Endothelial cell of umbilical vein (primary cell): ENCODE results near the gene CRB1. TPM values are rescaled to one million over a fixed set of nuclear protein-coding genes. Genes with fewer than 3 reads are reported as not detected.

Experiments
- BruUV-seq: library from RNA; stranded (reverse); fragments of 400-500 nt; replicated peaks from 2 replicates; lab custom pipeline; 2021; lab: Mats Ljungman, UMichigan
- CTCF ChIA-PET: fragments of 300-600, 350-600 bp; sonication (Branson Sonifier 250); formaldehyde crosslinking; loops from one replicate; lab custom pipeline; 2021; ENCODE audit warnings: antibody characterized with exemption, inconsistent platforms; lab: Charles Lee
- POLR2A ChIA-PET: fragments of 300-600, 350-600 bp; sonication (Branson Sonifier 250); formaldehyde crosslinking; loops from one replicate; lab custom pipeline; 2021; ENCODE audit warnings: antibody characterized with exemption, inconsistent platforms; lab: Charles Lee
- DNase-seq: peaks from one replicate; pipeline ENCODE4 v3.0.0-alpha.2; 2011; ENCODE audit warnings: low read depth, low spot score
- FAIRE-seq: peaks from 2 replicates; lab custom pipeline; 2011; peaks lifted over from hg19 to GRCh38; lab: Jason Lieb, UNC
- H2AFZ ChIP-seq: 2 replicates; pipeline ENCODE4 v1.6.0; 2012; ENCODE audit warnings: low read depth, low read length, control low read depth, inconsistent platforms
- H3K27ac ChIP-seq: 2 replicates; pipeline ENCODE4 v1.5.1; 2011; ENCODE audit warnings: low read depth, mild to moderate bottlenecking, control low read depth, low read length, moderate library complexity; ENCODE audit not compliant: insufficient read depth
- H3K27me3 ChIP-seq, 2 experiments: 2 replicates each; pipeline versions ENCODE4 v1.6.0 to v1.6.1; 2011; ENCODE audit warnings: low read length in 2 of 2, mixed read lengths in 1 of 2; ENCODE audit not compliant: control insufficient read depth in 2 of 2, insufficient read depth in 2 of 2
- H3K36me3 ChIP-seq, 2 experiments: 2 replicates in 1 of 2; 3 replicates in 1 of 2; pipeline ENCODE4 v1.5.1; 2011; ENCODE audit warnings: low read length in 2 of 2, mild to moderate bottlenecking in 1 of 2, moderate library complexity in 1 of 2; ENCODE audit not compliant: control insufficient read depth in 2 of 2, insufficient read depth in 2 of 2; ENCODE audit errors: extremely low read depth in 1 of 2
- H3K4me1 ChIP-seq: 3 replicates; pipeline ENCODE4 v1.5.1; 2011; ENCODE audit warnings: mild to moderate bottlenecking, low read length; ENCODE audit not compliant: control insufficient read depth, insufficient read depth; ENCODE audit errors: extremely low read depth
- H3K4me2 ChIP-seq: 2 replicates; pipeline ENCODE4 v1.6.1; 2011; ENCODE audit warnings: low read length, control low read depth, mixed read lengths; ENCODE audit not compliant: insufficient read depth
- H3K4me3 ChIP-seq, 3 experiments: fragments of 200-600 bp in 1 of 3; sonication (generic), shearing (Covaris generic) in 1 of 3; replicated peaks in 1 of 3; 2 replicates each; pipeline ENCODE4 v1.5.1; 2011 to 2016; ENCODE audit warnings: control low read depth in 3 of 3, low read length in 3 of 3, mild to moderate bottlenecking in 2 of 3, inconsistent platforms in 1 of 3, low read depth in 1 of 3, moderate library complexity in 1 of 3; ENCODE audit not compliant: insufficient read depth in 1 of 3
- H3K79me2 ChIP-seq: 2 replicates; pipeline ENCODE4 v1.6.0; 2012; ENCODE audit warnings: low read length, inconsistent platforms; ENCODE audit not compliant: control insufficient read depth, insufficient read depth
- H3K9ac ChIP-seq: replicated peaks from 2 replicates; pipeline ENCODE3; 2011; ENCODE audit warnings: low read length, control low read depth; ENCODE audit not compliant: insufficient read depth; ENCODE audit errors: extremely low read depth
- H3K9me1 ChIP-seq: replicated peaks from 3 replicates; pipeline ENCODE4 v1.6.0; 2011; ENCODE audit warnings: mild to moderate bottlenecking, low read length; ENCODE audit not compliant: control insufficient read depth, insufficient read depth; ENCODE audit errors: extremely low read depth
- H3K9me3 ChIP-seq: replicated peaks from 2 replicates; pipeline ENCODE4 v1.5.1; 2012; ENCODE audit warnings: low read length, inconsistent platforms; ENCODE audit not compliant: control insufficient read depth, insufficient read depth
- H4K20me1 ChIP-seq: replicated peaks from 2 replicates; pipeline ENCODE3; 2011; ENCODE audit warnings: mild to moderate bottlenecking, low read length; ENCODE audit not compliant: control insufficient read depth, insufficient read depth; ENCODE audit errors: extremely low read depth
- EZH2 ChIP-seq: IDR thresholded peaks from 2 replicates; pipeline ENCODE4 v1.6.1; 2012; ENCODE audit warnings: borderline replicate concordance, low read depth, mild to moderate bottlenecking, moderate library complexity, low read length, inconsistent platforms; ENCODE audit not compliant: severe bottlenecking
- FOS ChIP-seq: IDR thresholded peaks from 2 replicates; pipeline ENCODE4 v1.6.1; 2011; ENCODE audit warnings: mild to moderate bottlenecking, low read length, moderate library complexity, borderline replicate concordance; ENCODE audit not compliant: insufficient read depth
- GATA2 ChIP-seq: IDR thresholded peaks from 2 replicates; pipeline ENCODE4 v1.7.0; 2011; ENCODE audit warnings: low read depth, mild to moderate bottlenecking, moderate library complexity, mixed read lengths, low read length; ENCODE audit not compliant: insufficient read length, insufficient read depth
- JUN ChIP-seq: IDR thresholded peaks from 2 replicates; pipeline ENCODE4 v1.6.1; 2011; ENCODE audit warnings: borderline replicate concordance, low read depth; ENCODE audit not compliant: insufficient read length, insufficient read depth
- MYC ChIP-seq: IDR thresholded peaks from one replicate; pipeline ENCODE4 v1.6.1; 2011; ENCODE audit warnings: mild to moderate bottlenecking, low read depth, low read length
- POLR2A ChIP-seq: IDR thresholded peaks from 2 replicates; pipeline ENCODE4 v1.6.1; 2012; ENCODE audit warnings: low read depth, mild to moderate bottlenecking, control low read depth, low read length
- POLR2AphosphoS5 ChIP-seq: IDR thresholded peaks from 2 replicates; pipeline ENCODE4 v1.6.1; 2012; ENCODE audit warnings: low read depth, mild to moderate bottlenecking, control low read depth, low read length, moderate library complexity; ENCODE audit not compliant: insufficient read depth
- dilution Hi-C: fragments of 300-500 bp; cut with MboI; formaldehyde crosslinking; loops from one replicate; pipeline ENCODE4 v1.15.0; 2019; ENCODE audit warnings: low sequenced_read_pairs; ENCODE audit not compliant: extremely low pct_ligation_motif_present
- intact Hi-C: fragments of 100-400 bp; cut with micrococcal nuclease; formaldehyde crosslinking; loops from one replicate; pipeline ENCODE4 v1.10.0; 2022
- polyA plus RNA-seq, 4 experiments: library from polyadenylated mRNA; depleted of rRNA in 3 of 4; stranded (reverse) in 3 of 4; unstranded in 1 of 4; fragments of >200 nt; gene quantifications; 2 replicates each; pipeline versions ENCODE4 v1.2.1 to v1.2.3, GENCODE V29; 2011 to 2012; ENCODE audit warnings: missing spikeins in 1 of 4
- total RNA-seq: library from RNA; stranded (reverse); gene quantifications from 2 replicates; pipeline ENCODE4 v1.2.3, GENCODE V29; 2021
- TF ChIP-seq, protein P1 (sequence below), 2 donors: IDR thresholded peaks; 1 replicate in 1 of 2; 2 replicates in 1 of 2; pipeline ENCODE4 v1.5.1; 2011; ENCODE audit warnings: low read length in 2 of 2, mild to moderate bottlenecking in 2 of 2, moderate library complexity in 2 of 2, control low read depth in 1 of 2, inconsistent platforms in 1 of 2, low read depth in 1 of 2; ENCODE audit not compliant: insufficient read depth in 1 of 2; ENCODE audit errors: extremely low read depth in 1 of 2
- TF ChIP-seq, protein P2 (sequence below): IDR thresholded peaks from 2 replicates; pipeline ENCODE4 v1.6.1; 2011; ENCODE audit not compliant: insufficient read depth, insufficient read length

Gene CRB1
- total and polyA plus RNA-seq, 2 donors (not counting 3 experiments of a cell fraction or from before 2014, with no cell fraction given) = not detected

DNA sequence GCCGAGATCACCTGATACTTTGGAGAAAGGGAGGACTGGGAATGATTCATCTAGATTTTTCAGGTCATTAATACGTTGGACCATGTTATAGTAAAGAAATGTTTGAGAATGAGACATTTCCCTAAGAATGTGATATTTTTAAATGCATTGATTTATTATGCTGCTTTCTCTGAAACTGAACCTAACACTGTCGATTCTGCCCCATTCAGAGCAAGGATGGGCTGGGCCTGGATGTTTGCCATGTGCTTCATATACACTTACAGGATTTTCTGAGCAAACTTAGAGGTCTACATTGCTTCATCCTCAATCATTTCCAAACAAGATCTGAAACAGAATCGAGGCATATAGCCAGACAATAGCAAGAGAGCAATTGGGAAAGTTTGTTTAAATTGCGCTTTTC is 183.3 kb downstream of the CRB1 start:
- POLR2A ChIA-PET = no interaction called here
- H3K36me3 ChIP-seq = no peaks in the 10 kb centered on the region
- no peaks in the 10 kb centered on the region for H3K27me3 ChIP-seq
- FAIRE-seq (no peak), DNase-seq (no peak)
- CTCF ChIA-PET = no interaction called here
- intact Hi-C loops (no loop called here), dilution Hi-C loops (no loop called here)
- no peaks in the 10 kb centered on the region for H4K20me1 ChIP-seq
- no peak overlapping the region for H3K4me3 ChIP-seq
- H3K4me2 ChIP-seq = no peak overlapping the region
- no peaks in the 10 kb centered on the region for H3K79me2 ChIP-seq
- H3K9ac ChIP-seq = no peak overlapping the region
- no peaks in the 10 kb centered on the region for H3K9me1 ChIP-seq
- TF ChIP-seq POLR2AphosphoS5 (no peak), JUN (no peak), POLR2A (no peak), FOS (no peak), MYC (no peak), GATA2 (no peak), EZH2 (no peak)
- TF ChIP-seq, protein P1, sequence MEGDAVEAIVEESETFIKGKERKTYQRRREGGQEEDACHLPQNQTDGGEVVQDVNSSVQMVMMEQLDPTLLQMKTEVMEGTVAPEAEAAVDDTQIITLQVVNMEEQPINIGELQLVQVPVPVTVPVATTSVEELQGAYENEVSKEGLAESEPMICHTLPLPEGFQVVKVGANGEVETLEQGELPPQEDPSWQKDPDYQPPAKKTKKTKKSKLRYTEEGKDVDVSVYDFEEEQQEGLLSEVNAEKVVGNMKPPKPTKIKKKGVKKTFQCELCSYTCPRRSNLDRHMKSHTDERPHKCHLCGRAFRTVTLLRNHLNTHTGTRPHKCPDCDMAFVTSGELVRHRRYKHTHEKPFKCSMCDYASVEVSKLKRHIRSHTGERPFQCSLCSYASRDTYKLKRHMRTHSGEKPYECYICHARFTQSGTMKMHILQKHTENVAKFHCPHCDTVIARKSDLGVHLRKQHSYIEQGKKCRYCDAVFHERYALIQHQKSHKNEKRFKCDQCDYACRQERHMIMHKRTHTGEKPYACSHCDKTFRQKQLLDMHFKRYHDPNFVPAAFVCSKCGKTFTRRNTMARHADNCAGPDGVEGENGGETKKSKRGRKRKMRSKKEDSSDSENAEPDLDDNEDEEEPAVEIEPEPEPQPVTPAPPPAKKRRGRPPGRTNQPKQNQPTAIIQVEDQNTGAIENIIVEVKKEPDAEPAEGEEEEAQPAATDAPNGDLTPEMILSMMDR (IDR thresholded peaks at IDR 0.05; ENCODE audit: extremely low read depth in 1 of 2, insufficient read depth in 1 of 2, low read depth in 1 of 2, low read length in 2 of 2) = no peak
- TF ChIP-seq, protein P2, sequence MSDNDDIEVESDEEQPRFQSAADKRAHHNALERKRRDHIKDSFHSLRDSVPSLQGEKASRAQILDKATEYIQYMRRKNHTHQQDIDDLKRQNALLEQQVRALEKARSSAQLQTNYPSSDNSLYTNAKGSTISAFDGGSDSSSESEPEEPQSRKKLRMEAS = no peak
- H3K4me1 ChIP-seq = no peaks in the 10 kb centered on the region
- no peaks in the 10 kb centered on the region for H3K9me3 ChIP-seq
- no peak overlapping the region for H2AFZ ChIP-seq
- no peak overlapping the region for H3K27ac ChIP-seq
- BruUV-seq = no TSS peak
